ENCODE measurements around the gene ZDHHC1.

The ZDHHC1 gene

GRCh38 chr16:67407176-67407787, 9.0 kb downstream of the ZDHHC1 start:
- DNase-seq: no peak

GRCh38 chr16:67406111-67406971, 9.9 kb downstream of the ZDHHC1 start:
- no peak for DNase-seq

GRCh38 chr16:67405336-67405735, 10.9 kb downstream of the ZDHHC1 start:
- DNase-seq: no peak

- no peak for DNase-seq
Measured at GRCh38 chr16:67404740-67405226, 11.5 kb downstream of the ZDHHC1 start.

- DNase-seq: no peak
Measured at GRCh38 chr16:67403976-67404555, 12.2 kb downstream of the ZDHHC1 start.

DNA sequence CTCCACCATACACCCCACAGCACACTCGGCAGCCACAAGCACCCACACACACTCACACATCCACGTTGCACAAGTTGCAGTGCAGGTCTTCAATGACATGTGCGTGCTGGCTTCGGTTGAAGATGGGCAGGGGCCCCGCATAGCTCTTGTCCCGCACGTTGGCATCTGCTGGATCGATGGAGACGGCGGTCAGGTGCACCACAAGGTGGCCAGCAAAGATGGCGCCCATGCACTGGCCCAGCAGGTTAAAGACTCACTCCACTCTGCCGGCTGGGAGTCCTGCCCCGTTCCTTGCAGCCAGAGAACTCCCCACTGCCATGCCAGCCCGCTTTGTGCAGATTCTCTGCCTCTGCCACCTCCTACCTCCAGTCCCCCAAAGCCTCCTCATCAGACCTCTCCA, 15.4 kb downstream of the ZDHHC1 start:
- DNase-seq: no peak

DNA sequence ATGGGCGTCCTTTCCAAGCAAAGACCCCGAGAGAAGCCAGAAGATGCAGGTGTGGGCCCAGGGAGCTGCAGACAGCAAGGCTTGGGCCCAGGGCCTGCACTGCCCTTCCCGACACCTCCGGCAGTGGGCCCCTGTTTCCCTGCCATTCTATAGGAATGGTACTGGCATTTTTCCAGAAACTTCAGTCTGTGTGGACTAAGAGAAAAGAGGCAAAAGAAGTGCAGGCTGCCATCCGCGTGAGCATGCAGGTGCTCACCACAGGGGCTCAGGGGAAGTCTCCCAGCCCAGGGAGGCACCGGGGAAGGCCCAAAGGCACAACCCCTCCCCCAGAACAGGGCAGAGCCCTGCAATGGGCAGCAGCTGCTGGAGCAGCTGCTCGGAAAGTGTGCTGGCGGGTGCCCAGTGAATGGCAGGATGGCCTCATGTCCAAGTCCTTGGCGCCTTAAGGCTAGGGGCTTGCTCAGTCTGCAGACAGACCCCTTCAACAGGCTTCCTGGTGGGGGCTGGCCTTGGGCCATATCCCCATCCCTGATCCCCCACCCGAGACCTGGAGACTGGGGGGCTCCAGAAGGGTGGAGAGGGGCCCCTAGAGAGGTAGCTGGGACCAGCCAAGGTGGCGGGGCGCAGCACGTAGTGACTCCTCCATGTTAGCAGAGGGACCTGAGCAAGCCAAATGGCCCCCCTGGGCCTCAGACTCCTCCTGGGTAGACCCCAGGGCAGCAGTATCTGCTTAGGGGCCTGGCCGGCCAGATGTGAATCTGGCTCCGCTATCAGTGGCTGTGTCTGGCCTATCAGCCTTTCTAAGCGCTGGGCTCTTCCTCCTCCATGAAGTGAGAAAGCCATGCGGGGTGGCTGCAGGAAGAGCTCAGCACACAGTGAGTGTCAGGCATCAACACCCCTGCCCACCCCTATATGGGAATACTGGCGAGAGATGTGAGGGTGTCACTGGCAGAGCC, 16.2 kb downstream of the ZDHHC1 start:
- DNase-seq: no peak

DNA sequence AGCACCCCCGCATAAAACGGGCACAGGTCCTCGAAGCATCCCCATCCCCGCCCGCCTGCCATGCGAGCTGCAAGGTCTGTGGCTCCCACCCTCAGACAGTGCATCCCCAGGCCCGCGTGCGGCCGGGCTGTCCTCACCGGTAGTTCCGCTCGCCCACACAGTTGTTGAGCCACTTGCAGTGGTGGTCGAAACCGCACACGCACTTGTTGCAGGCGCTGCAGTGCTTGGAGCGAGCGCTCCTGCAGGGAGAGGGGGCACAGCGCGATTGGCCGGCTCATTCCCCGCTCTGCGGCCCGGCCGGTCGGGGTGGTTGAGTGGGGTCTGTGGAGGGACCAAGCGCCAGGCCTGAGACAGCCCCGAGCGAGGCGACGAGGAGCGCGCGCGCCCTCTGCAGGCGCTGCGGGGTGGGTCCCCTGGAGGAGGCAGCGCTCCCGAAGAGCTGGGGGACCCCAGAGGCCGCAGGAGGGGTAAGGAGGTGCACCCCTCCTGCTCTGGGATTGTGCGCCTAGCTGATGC, 17.0 kb downstream of the ZDHHC1 start:
- DNase-seq: no peak

DNA sequence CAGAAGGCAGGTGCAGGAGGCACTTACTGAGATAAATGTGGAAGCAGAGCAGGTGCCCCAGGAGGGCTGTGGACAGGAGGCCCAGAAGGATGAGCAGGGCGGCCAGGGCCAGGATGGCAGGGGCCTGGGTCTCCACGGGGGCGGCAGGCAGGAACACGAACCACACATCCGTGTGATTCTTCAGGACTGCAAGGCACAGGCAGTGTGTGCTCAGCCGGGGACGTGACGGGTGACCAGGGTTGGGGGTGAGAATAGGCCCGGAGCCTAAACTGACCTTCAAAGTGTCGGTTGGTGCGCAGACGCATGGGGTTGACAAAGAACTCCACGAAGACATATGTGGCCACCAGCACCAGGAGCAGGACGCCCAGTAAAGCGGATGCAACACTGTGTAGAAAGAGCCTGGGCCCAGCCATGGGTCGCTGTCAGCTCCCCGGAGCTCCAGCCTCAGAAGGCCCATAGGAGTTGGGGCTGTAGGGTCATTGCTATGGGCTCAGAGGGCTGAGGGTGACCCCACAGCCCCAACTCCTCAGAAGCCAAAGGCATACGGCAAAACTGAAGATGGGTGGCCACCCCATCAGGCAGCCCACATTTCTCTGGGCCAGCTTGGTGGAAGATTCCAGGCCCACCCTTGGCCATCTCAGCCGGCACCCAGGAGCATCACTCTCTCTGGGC, 17.6 kb downstream of the ZDHHC1 start:
- DNase-seq: no peak

DNA sequence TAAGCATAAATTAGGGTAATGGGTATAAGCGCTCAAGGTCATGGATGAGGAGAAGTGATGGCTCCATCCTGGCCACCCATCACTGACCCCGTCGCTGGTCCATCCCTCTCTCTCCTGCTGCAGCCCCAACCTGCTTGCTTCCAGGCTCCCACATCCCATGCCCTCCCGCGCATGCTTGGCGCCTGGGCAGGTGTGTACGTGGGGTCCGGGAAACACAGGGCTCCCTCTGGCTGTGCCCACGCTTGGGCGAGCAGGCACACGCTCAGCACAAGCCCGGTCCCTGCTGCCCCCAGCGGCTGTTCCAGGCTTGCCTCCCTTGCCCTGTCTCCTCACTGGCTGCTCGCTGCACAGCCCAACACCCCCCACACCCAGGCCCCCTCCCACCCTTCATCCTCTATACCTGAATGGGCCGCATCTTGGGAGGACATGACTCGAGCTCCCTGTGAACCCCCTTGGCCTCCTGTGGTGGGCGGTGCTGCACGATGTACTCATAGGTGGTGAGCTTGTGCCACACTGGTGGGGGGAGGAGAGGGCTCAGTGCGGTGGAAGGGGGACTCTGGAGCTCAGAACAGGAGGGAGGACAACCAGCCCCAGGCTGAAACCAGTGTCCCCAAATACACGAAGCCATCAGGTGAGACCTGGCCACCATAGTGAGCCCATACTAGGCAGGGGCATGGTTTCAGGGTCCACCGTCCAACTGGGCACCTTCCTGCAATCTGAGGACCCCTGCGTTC, 18.3 kb downstream of the ZDHHC1 start:
- DNase-seq: no peak

- no peak for DNase-seq
Measured at GRCh38 chr16:67397036-67397801, 19.1 kb downstream of the ZDHHC1 start.

DNA sequence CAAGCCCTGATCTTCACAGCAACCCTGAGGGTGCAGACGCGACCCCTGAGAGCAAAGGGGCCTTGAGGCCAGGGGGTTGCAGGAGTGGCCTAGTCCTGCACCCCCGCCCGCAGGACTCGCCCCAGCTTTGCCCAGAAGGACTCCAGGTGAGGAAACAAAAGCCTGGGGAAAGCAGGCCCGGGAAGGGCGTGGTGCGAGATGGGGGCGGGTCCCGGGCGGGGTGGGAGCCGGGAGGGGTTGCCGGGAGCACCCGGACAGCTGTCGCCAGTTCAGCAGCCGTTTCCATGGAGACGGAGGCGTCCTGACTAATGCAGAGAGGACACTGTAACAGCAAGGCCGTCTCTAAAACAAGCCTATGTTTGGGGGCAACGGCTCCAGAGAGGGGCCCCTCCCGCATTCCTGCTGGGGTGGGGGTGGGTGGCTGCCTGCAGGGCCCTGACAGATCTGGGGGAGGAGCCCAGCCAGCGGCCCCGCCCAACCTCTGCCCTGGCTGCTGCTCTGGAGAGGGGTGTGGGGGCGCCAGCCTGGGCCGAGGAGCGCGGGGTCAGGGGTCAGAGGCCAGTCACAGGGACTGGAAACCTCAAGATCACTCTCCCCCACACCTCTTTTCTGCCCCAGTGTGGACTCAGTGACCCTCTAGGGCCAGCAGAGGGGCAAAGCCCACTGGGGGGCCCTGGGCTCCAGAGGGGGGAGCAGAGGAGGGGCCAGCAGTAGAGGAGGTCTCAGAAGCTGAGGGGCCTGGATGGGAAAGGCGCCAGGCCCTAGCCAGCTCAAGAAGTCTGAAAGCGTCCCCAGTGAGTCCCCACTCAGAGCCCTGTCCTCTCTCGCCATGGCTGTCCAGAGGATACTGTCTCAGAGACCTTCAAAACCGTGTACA, 19.9 kb downstream of the ZDHHC1 start:
- DNase-seq: no peak

GRCh38 chr16:67395458-67396158, 20.7 kb downstream of the ZDHHC1 start:
- no peak for DNase-seq

- no peak for DNase-seq
Measured at GRCh38 chr16:67395105-67395457, 21.2 kb downstream of the ZDHHC1 start.

GRCh38 chr16:67394155-67395104, 21.8 kb downstream of the ZDHHC1 start:
- no peak for DNase-seq

DNA sequence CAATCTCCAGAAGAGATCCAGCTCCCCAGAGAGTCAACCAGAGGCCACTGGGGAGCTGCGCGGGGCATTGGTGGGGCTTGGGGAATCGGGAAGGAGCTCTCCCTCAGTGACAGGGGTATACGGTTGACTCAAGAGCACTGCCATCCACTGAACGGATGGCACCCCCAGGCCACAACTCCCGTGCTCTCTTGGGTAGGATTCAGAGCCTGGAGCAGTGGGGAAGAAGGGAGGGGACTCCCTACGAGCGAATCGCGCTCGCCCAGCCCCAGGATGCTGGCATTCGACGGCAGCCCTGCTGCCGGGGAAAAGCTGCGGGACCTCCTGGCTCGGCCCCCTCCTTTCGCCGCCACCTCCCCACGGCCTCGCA, 22.5 kb downstream of the ZDHHC1 start:
- DNase-seq: no peak

- DNase-seq: peak; percentile 47
Measured at GRCh38 chr16:67393111-67393787, 23.0 kb downstream of the ZDHHC1 start, which contains the start of gene TPPP3. TSS of gene TPPP3 (minus strand) at chr16:67393498. CDS start at chr16:67391111, 2,387 bp downstream.

All from CD4-positive, alpha-beta T cell treated with Interleukin-4 for 4 hours (primary cell).